Progenitor cell of endocrine pancreas (in vitro differentiated cells): ENCODE measurements around the gene SPEG. TPM values are rescaled to one million over a fixed set of nuclear protein-coding genes. Genes with fewer than 3 reads are reported as not detected.
A peak's percentile ranks its signal among the peaks of the same experiment; 100 is the strongest.

Experiments
- DNase-seq: peaks from one replicate; pipeline ENCODE4 v3.0.0; 2021; ENCODE audit warnings: low spot score; ENCODE audit not compliant: unreplicated experiment
- H3K27ac Mint-ChIP-seq: 2 replicates; pipeline ENCODE4 v1.8.0; 2021; ENCODE audit warnings: mild to moderate bottlenecking, moderate library complexity, mixed read lengths
- H3K27me3 Mint-ChIP-seq: 2 replicates; pipeline ENCODE4 v1.8.0; 2021; ENCODE audit warnings: mixed read lengths
- H3K36me3 Mint-ChIP-seq: 2 replicates; pipeline ENCODE4 v1.8.0; 2022; ENCODE audit warnings: mixed read lengths; ENCODE audit not compliant: insufficient read depth
- H3K4me1 Mint-ChIP-seq: 2 replicates; pipeline ENCODE4 v1.8.0; 2021; ENCODE audit warnings: low read depth, mixed read lengths
- H3K4me3 Mint-ChIP-seq: 2 replicates; pipeline ENCODE4 v1.8.0; 2021; ENCODE audit warnings: low read depth, mild to moderate bottlenecking, moderate library complexity, mixed read lengths
- H3K9me3 Mint-ChIP-seq: 2 replicates; pipeline ENCODE4 v1.8.0; 2021; ENCODE audit warnings: low read depth, mixed read lengths
- CTCF ChIP-seq: fragments of 200-600 bp; sonication (generic); IDR thresholded peaks from one replicate; pipeline ENCODE4 v1.5.0; 2021; ENCODE audit warnings: antibody characterized with exemption, mild to moderate bottlenecking; ENCODE audit not compliant: unreplicated experiment
- total RNA-seq: library from RNA; stranded (reverse); gene quantifications from 2 replicates; pipeline ENCODE4 v1.2.1, GENCODE V29; 2021

Gene SPEG
- total RNA-seq, 1 donor from 2014 or later: 15.1 TPM

GRCh38 chr2:219525533-219526232, 91.0 kb downstream of the SPEG start:
- Mint-ChIP-seq H3K27ac (no peak overlapping the region), H3K4me1 (peaks cover 34% of the 10 kb centered on the region), H3K9me3 (no peaks in the 10 kb centered on the region), H3K4me3 (peak overlapping the region; percentile 16), H3K36me3 (no peaks in the 10 kb centered on the region), H3K27me3 (peaks cover 69% of the 10 kb centered on the region)
- no peak for TF ChIP-seq CTCF
- DNase-seq: no peak

GRCh38 chr2:219526320-219527075, 91.9 kb downstream of the SPEG start:
- peaks cover 72% of the 10 kb centered on the region for H3K27me3 Mint-ChIP-seq
- no peaks in the 10 kb centered on the region for H3K36me3 Mint-ChIP-seq
- H3K4me3 Mint-ChIP-seq: no peak overlapping the region
- no peaks in the 10 kb centered on the region for H3K9me3 Mint-ChIP-seq
- no peak overlapping the region for H3K27ac Mint-ChIP-seq
- H3K4me1 Mint-ChIP-seq: peaks cover 29% of the 10 kb centered on the region
- no peak for DNase-seq
- no peak for TF ChIP-seq CTCF

GRCh38 chr2:219527076-219527394, 92.4 kb downstream of the SPEG start:
- Mint-ChIP-seq H3K27me3 (peaks cover 69% of the 10 kb centered on the region), H3K27ac (no peak overlapping the region), H3K4me1 (peaks cover 25% of the 10 kb centered on the region)

GRCh38 chr2:219527472-219527871, 92.8 kb downstream of the SPEG start:
- H3K27me3 Mint-ChIP-seq: peaks cover 68% of the 10 kb centered on the region
- H3K27ac Mint-ChIP-seq: no peak overlapping the region
- H3K4me1 Mint-ChIP-seq: peaks cover 23% of the 10 kb centered on the region
- no peak for DNase-seq
- H3K36me3 Mint-ChIP-seq: no peaks in the 10 kb centered on the region
- no peak overlapping the region for H3K4me3 Mint-ChIP-seq
- TF ChIP-seq CTCF: no peak
- H3K9me3 Mint-ChIP-seq: no peaks in the 10 kb centered on the region

More at GRCh38 chr2:219527076-219527394, 92.4 kb downstream of the SPEG start:
- no peak for TF ChIP-seq CTCF
- H3K4me3 Mint-ChIP-seq: no peak overlapping the region
- no peak for DNase-seq
- H3K9me3 Mint-ChIP-seq: no peaks in the 10 kb centered on the region
- no peaks in the 10 kb centered on the region for H3K36me3 Mint-ChIP-seq

GRCh38 chr2:219530048-219530963, 95.7 kb downstream of the SPEG start:
- DNase-seq: peak; percentile 88
- H3K36me3 Mint-ChIP-seq: no peaks in the 10 kb centered on the region
- no peak overlapping the region for H3K4me3 Mint-ChIP-seq
- TF ChIP-seq CTCF: peak; percentile 95
- peaks cover 20% of the 10 kb centered on the region for H3K4me1 Mint-ChIP-seq
- no peak overlapping the region for H3K27ac Mint-ChIP-seq
- H3K27me3 Mint-ChIP-seq: peaks cover 67% of the 10 kb centered on the region
- no peaks in the 10 kb centered on the region for H3K9me3 Mint-ChIP-seq
